ENCODE measurements around the gene SLMAP. TPM values are rescaled to one million over a fixed set of nuclear protein-coding genes. Genes with fewer than 3 reads are reported as not detected.
A peak's percentile ranks its signal among the peaks of the same experiment; 100 is the strongest.

Gene SLMAP
- total RNA-seq, 1 donor from 2014 or later, result 53.2 TPM

DNA sequence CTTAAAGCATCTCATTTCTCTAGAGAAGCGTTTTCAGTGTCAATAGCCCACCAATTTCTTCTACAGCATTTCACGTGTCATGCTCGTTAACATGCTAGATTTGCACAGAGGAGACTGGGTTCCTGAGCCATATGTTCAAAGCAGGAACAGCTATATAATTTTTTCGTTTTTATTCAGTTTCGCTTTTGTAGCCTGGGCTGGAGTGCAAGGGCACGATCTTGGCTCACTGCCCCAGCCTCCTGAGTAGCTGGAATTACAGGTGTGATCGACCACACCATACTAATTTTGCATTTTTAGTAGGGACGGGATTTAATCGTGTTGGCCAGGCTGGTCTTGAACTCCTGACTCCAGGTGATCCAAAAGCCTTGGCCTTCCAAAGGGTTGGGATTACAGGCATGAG, 6.6 kb upstream of the SLMAP start:
- no peak overlapping the region for H3K9ac ChIP-seq (ENCODE audit: low read depth in 1 of 3, low read length in 3 of 3)
- H3K9me3 ChIP-seq (ENCODE audit: control insufficient read depth in 3 of 3, low read length in 3 of 3), result no peaks in the 10 kb centered on the region

DNA sequence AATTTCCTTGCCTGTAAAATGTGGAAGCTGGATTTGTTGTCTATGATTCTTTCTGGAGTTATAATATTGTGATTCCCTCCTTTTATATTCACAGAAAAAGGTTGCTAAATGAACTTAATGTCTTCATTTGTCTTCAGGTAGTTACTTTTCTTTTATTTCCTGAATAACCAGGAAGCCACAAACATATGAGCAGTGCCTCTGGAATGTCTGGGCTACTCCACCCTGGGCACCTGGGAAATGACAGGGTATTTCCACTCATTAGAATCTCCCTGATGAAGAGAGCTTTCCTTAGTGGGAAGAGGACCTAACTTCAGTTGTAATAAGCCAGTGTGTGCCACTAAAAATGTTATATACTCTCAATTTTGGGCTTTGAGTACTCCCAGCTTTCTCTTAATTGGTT, 3.8 kb upstream of the SLMAP start:
- Histone ChIP-seq H3K4me3 (ENCODE audit: low read length in 3 of 3) (no peak overlapping the region), H3K9ac (ENCODE audit: low read depth in 1 of 3, low read length in 3 of 3) (no peak overlapping the region), H3K9me3 (ENCODE audit: control insufficient read depth in 3 of 3, low read length in 3 of 3) (no peaks in the 10 kb centered on the region), H3K4me1 (ENCODE audit: control insufficient read depth in 3 of 3, insufficient read depth in 3 of 3, low read length in 3 of 3) (peaks cover 2 to 5% (median 3%) of the 10 kb centered on the region in 3 donors), H3K27ac (ENCODE audit: low read depth, low read length) (no peak overlapping the region), H3K36me3 (ENCODE audit: control insufficient read depth in 3 of 3, insufficient read depth in 3 of 3, low read length in 3 of 3) (no peaks in the 10 kb centered on the region), H3K27me3 (ENCODE audit: control insufficient read depth in 3 of 3, insufficient read depth in 3 of 3, low read length in 3 of 3) (no peaks in the 10 kb centered on the region)

More for the DNA sequence above, 6.6 kb upstream of the SLMAP start:
- no peaks in the 10 kb centered on the region for H3K4me1 ChIP-seq (ENCODE audit: control insufficient read depth in 3 of 3, insufficient read depth in 3 of 3, low read length in 3 of 3)
- no peak overlapping the region for H3K27ac ChIP-seq (ENCODE audit: low read depth, low read length)
- H3K27me3 ChIP-seq (ENCODE audit: control insufficient read depth in 3 of 3, insufficient read depth in 3 of 3, low read length in 3 of 3), result no peaks in the 10 kb centered on the region
- H3K4me3 ChIP-seq (ENCODE audit: low read length in 3 of 3), result no peak overlapping the region
- no peaks in the 10 kb centered on the region for H3K36me3 ChIP-seq (ENCODE audit: control insufficient read depth in 3 of 3, insufficient read depth in 3 of 3, low read length in 3 of 3)

DNA sequence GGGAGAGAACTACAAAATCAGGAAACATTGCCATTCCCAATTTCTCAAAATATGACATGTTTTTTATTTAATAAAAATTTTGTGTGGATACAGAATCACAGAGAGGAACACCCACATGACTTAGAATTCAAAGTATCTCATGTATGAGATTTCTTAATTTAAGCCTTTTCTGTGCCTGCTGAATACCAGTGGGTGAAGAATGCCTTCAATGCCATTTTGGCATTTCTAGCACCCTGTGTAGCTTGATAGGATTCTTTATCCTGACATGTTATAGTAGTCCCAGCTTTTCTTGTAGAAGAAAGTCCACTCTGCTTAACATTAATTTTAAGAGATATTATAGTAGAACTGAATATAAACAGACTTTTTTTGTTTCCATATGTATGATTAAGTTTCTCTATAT, 3.1 kb upstream of the SLMAP start:
- Histone ChIP-seq H3K27me3 (ENCODE audit: control insufficient read depth in 3 of 3, insufficient read depth in 3 of 3, low read length in 3 of 3) (no peaks in the 10 kb centered on the region), H3K4me3 (ENCODE audit: low read length in 3 of 3) (no peak overlapping the region), H3K9me3 (ENCODE audit: control insufficient read depth in 3 of 3, low read length in 3 of 3) (no peaks in the 10 kb centered on the region)

DNA sequence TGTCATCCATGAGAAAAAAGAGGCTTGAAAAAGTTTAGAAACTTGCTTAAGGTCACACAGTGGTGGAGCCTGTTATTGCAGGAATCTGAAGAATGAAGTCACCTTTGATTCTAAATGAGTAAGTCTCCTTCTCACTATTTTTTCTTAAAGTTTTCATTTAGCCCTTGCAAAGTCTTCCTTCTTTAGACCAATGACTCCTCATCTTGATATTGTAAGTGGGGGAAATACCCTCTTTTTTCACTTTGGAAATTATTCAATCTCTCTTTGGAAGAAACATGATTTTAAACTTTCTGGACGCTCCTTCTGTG, 787 bp upstream of the SLMAP start:
- Histone ChIP-seq H3K27me3 (ENCODE audit: control insufficient read depth in 3 of 3, insufficient read depth in 3 of 3, low read length in 3 of 3) (no peaks in the 10 kb centered on the region), H3K27ac (ENCODE audit: low read depth, low read length) (peak overlapping the region; percentile 97), H3K9me3 (ENCODE audit: control insufficient read depth in 3 of 3, low read length in 3 of 3) (no peaks in the 10 kb centered on the region), H3K4me3 (ENCODE audit: low read length in 3 of 3) (peak overlapping the region; percentile 92 to 98 (median 94)), H3K9ac (ENCODE audit: low read depth in 1 of 3, low read length in 3 of 3) (peak overlapping the region; percentile 94 to 96 (median 95)), H3K36me3 (ENCODE audit: control insufficient read depth in 3 of 3, insufficient read depth in 3 of 3, low read length in 3 of 3) (peaks cover 0 to 6% (median under 1%) of the 10 kb centered on the region in 3 donors), H3K4me1 (ENCODE audit: control insufficient read depth in 3 of 3, insufficient read depth in 3 of 3, low read length in 3 of 3) (peaks cover 11 to 29% (median 21%) of the 10 kb centered on the region in 3 donors)

More for the DNA sequence above, 3.1 kb upstream of the SLMAP start:
- H3K27ac ChIP-seq (ENCODE audit: low read depth, low read length), result no peak overlapping the region
- no peaks in the 10 kb centered on the region for H3K36me3 ChIP-seq (ENCODE audit: control insufficient read depth in 3 of 3, insufficient read depth in 3 of 3, low read length in 3 of 3)
- no peak overlapping the region for H3K9ac ChIP-seq (ENCODE audit: low read depth in 1 of 3, low read length in 3 of 3)
- H3K4me1 ChIP-seq (ENCODE audit: control insufficient read depth in 3 of 3, insufficient read depth in 3 of 3, low read length in 3 of 3), result peaks cover 9 to 11% (median 10%) of the 10 kb centered on the region in 3 donors

DNA sequence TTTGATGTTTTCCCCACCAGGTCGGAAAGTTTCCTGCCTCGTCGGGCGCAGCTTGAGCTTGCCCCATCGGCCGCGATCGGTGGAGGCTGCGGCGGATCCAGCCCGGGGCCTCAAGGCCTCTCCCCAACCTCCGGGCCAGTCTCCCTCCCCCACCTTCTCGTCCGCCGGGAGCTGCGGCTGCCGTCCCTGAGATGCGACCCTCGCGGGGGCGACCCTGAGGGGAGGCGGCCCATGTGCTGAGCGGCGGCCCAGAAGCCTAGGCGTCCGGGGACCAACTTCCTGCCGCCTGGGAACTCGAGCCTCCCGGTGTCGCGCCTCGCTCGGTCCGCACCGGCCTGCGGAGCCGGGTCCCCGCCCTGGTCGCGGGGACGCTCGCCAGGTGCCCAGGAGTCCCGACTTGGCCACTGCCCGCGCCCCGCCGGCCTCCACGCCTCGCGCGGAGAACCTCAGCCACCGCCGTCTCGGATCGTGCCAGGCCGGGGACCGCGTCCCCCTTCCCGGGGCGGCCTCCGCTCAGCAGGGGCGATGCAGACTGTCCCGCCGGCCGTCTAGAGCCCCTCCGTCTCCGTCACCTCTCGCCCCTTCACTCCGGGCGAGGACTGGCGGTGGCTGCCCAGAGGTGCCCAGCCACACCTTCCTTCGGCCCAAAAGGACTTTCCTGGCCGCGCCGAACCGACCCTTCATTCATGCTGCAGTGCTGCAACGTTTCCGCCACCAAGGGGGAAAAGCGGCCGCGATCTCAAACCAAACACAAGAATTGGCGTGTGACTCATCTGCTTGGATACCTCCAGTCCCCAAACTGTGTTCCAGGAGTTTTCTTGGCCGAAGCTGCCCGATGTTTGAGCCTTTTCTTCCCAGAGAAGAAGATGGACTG, 656 bp downstream of the SLMAP start:
- Histone ChIP-seq H3K9ac (ENCODE audit: low read depth in 1 of 3, low read length in 3 of 3) (peak overlapping the region; percentile 94 to 96 (median 95)), H3K9me3 (ENCODE audit: control insufficient read depth in 3 of 3, low read length in 3 of 3) (no peaks in the 10 kb centered on the region), H3K4me3 (ENCODE audit: low read length in 3 of 3) (peak overlapping the region; percentile 92 to 98 (median 94)), H3K4me1 (ENCODE audit: control insufficient read depth in 3 of 3, insufficient read depth in 3 of 3, low read length in 3 of 3) (peaks cover 13 to 29% (median 21%) of the 10 kb centered on the region in 3 donors), H3K27ac (ENCODE audit: low read depth, low read length) (peak overlapping the region; percentile 97), H3K36me3 (ENCODE audit: control insufficient read depth in 3 of 3, insufficient read depth in 3 of 3, low read length in 3 of 3) (peaks cover 0 to 8% (median 2%) of the 10 kb centered on the region in 3 donors), H3K27me3 (ENCODE audit: control insufficient read depth in 3 of 3, insufficient read depth in 3 of 3, low read length in 3 of 3) (no peaks in the 10 kb centered on the region)

DNA sequence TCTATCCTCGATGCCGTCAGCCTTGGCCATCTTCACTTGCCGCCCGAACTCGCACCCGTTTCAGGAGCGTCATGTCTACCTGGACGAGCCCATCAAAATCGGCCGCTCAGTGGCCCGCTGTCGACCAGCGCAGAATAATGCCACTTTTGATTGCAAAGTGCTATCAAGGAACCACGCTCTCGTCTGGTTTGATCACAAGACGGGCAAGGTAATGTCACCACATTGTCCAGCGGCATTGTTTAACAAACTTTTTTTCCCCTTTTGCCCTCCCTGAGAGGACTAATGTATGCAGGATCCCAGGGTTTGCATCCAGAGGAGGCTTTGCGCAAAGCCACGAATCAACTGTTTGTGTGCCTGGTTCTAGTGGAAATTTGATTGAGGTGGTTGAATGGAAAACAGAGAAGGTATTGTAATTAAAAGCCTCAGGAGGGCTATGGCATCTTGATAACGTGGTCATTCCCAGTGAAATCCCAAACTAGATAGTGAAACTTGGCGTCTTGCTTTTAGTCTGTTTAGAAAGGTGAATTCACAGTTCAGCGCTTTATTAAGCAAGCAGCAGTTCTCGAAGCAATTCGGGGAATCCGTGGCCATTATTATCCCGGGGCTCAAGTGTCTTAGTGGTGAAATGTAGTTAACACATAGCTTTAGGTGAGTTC, 1.7 kb downstream of the SLMAP start:
- H3K4me1 ChIP-seq (ENCODE audit: control insufficient read depth in 3 of 3, insufficient read depth in 3 of 3, low read length in 3 of 3), result peaks cover 13 to 29% (median 25%) of the 10 kb centered on the region in 3 donors
- peak overlapping the region; percentile 94 to 96 (median 95) for H3K9ac ChIP-seq (ENCODE audit: low read depth in 1 of 3, low read length in 3 of 3)
- peak overlapping the region; percentile 97 for H3K27ac ChIP-seq (ENCODE audit: low read depth, low read length)
- H3K27me3 ChIP-seq (ENCODE audit: control insufficient read depth in 3 of 3, insufficient read depth in 3 of 3, low read length in 3 of 3), result no peaks in the 10 kb centered on the region
- peaks cover 0 to 8% (median 2%) of the 10 kb centered on the region in 3 donors for H3K36me3 ChIP-seq (ENCODE audit: control insufficient read depth in 3 of 3, insufficient read depth in 3 of 3, low read length in 3 of 3)
- H3K4me3 ChIP-seq (ENCODE audit: low read length in 3 of 3), result peak overlapping the region; percentile 92 to 98 (median 94)
- no peaks in the 10 kb centered on the region for H3K9me3 ChIP-seq (ENCODE audit: control insufficient read depth in 3 of 3, low read length in 3 of 3)

DNA sequence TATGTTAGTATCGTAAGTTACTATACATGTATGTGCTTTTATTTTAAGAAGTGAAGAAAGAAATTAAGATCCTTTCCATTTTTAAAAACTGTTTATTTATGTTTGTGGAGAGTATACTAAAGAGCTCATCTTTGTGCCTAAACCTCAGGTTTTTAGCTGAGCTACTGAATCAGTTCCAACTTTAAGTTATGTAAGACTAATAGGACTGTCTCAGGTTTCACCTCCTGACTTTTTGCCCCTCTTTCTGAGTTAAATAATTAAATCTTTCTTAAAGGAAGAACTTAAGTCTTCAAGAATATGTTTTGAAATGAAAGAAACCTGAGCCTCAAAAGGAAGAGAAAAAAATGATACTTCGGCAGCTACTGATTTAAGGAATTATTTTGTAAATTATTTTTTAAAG, 2.6 kb downstream of the SLMAP start:
- Histone ChIP-seq H3K9ac (ENCODE audit: low read depth in 1 of 3, low read length in 3 of 3) (peak overlapping the region; percentile 42 to 95 (median 94)), H3K27me3 (ENCODE audit: control insufficient read depth in 3 of 3, insufficient read depth in 3 of 3, low read length in 3 of 3) (no peaks in the 10 kb centered on the region), H3K4me1 (ENCODE audit: control insufficient read depth in 3 of 3, insufficient read depth in 3 of 3, low read length in 3 of 3) (peaks cover 15 to 30% (median 29%) of the 10 kb centered on the region in 3 donors), H3K36me3 (ENCODE audit: control insufficient read depth in 3 of 3, insufficient read depth in 3 of 3, low read length in 3 of 3) (peaks cover 0 to 8% (median 2%) of the 10 kb centered on the region in 3 donors), H3K4me3 (ENCODE audit: low read length in 3 of 3) (peak overlapping the region; percentile 92 to 98 (median 94)), H3K27ac (ENCODE audit: low read depth, low read length) (no peak overlapping the region), H3K9me3 (ENCODE audit: control insufficient read depth in 3 of 3, low read length in 3 of 3) (no peaks in the 10 kb centered on the region)

DNA sequence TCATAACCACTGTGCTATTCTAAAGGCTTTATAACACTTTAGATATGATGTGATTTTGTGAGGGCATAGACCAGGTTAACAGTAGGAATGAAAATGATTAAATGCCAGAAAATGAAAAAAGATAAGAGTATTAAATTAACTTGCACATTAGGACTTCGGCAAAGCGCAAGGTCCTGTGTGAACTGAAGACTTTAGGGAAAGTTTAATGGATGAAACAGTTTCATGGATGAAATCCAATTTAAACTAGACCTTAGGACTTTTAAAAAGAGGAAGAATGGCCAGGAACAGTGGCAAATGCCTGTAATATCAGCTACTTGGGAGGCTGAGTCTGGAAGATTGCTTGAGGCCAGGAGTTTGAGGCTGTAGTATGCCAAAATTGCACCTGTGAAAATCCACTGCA, 8.7 kb downstream of the SLMAP start:
- H3K9me3 ChIP-seq (ENCODE audit: control insufficient read depth in 3 of 3, low read length in 3 of 3), result no peaks in the 10 kb centered on the region
- no peak overlapping the region for H3K27ac ChIP-seq (ENCODE audit: low read depth, low read length)
- no peaks in the 10 kb centered on the region for H3K27me3 ChIP-seq (ENCODE audit: control insufficient read depth in 3 of 3, insufficient read depth in 3 of 3, low read length in 3 of 3)
- peaks cover 0 to 5% (median 2%) of the 10 kb centered on the region in 3 donors for H3K36me3 ChIP-seq (ENCODE audit: control insufficient read depth in 3 of 3, insufficient read depth in 3 of 3, low read length in 3 of 3)
- H3K4me3 ChIP-seq (ENCODE audit: low read length in 3 of 3), result no peak overlapping the region
- H3K9ac ChIP-seq (ENCODE audit: low read depth in 1 of 3, low read length in 3 of 3), result no peak overlapping the region
- H3K4me1 ChIP-seq (ENCODE audit: control insufficient read depth in 3 of 3, insufficient read depth in 3 of 3, low read length in 3 of 3), result peaks cover 1 to 25% (median 7%) of the 10 kb centered on the region in 3 donors

DNA sequence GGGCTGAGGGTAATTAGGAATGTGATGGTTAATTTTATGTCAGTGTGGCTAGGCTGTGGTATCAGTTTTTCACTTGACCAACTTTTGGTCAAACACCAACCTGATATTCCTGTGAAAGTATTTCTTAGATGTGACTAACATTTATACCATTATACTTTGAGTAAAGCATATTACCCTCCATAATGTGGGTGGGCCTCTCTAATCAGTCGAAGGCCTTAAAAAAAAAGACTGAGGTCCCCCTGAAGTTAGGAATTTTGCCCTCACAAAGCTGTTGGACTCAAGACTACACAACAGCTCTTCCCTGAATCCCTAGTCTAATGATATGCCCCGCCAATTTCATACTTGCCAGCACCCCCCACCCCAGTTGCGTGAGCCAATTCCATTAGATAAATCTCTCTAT, 12.5 kb downstream of the SLMAP start:
- Histone ChIP-seq H3K27me3 (ENCODE audit: control insufficient read depth in 3 of 3, insufficient read depth in 3 of 3, low read length in 3 of 3) (no peaks in the 10 kb centered on the region), H3K9me3 (ENCODE audit: control insufficient read depth in 3 of 3, low read length in 3 of 3) (no peaks in the 10 kb centered on the region), H3K4me1 (ENCODE audit: control insufficient read depth in 3 of 3, insufficient read depth in 3 of 3, low read length in 3 of 3) (peaks cover 4 to 20% (median 11%) of the 10 kb centered on the region in 3 donors), H3K4me3 (ENCODE audit: low read length in 3 of 3) (no peak overlapping the region), H3K27ac (ENCODE audit: low read depth, low read length) (no peak overlapping the region), H3K9ac (ENCODE audit: low read depth in 1 of 3, low read length in 3 of 3) (no peak overlapping the region), H3K36me3 (ENCODE audit: control insufficient read depth in 3 of 3, insufficient read depth in 3 of 3, low read length in 3 of 3) (no peaks in the 10 kb centered on the region)

All from skeletal muscle tissue (tissue), 4 donors.